Heart left ventricle (tissue), 16 donors: ENCODE measurements around the gene GANAB. TPM values are rescaled to one million over a fixed set of nuclear protein-coding genes. Genes with fewer than 3 reads are reported as not detected.
"Not testable (repeated sequence)": the region's sequence is repeated elsewhere in the genome, so short reads cannot be mapped to it uniquely, and the experiment has no call there.

ENCODE experiments used
- ATAC-seq, 4 donors: fragments of 200-7000 bp; cut with Tn5 transposase; one replicate each; pipeline ENCODE4 v1.9.1; 2020 to 2022; ENCODE audit warnings: moderate library complexity in 4 of 4, mild to moderate bottlenecking in 3 of 4, moderate number of reproducible peaks in 1 of 4
- DNase-seq, 5 donors: peaks; one replicate each; pipeline ENCODE4 v3.0.0-alpha.2; 2020
- H3K27ac ChIP-seq, 12 donors: fragments of 200-600 bp; sonication (generic) in 4 of 12; one replicate each; pipeline versions ENCODE4 v1.5.0 to v1.8.0; 2016 to 2022; ENCODE audit warnings: mild to moderate bottlenecking in 2 of 12
- H3K27me3 ChIP-seq, 9 donors: fragments of 200-600 bp; sonication (generic) in 2 of 9; one replicate each; pipeline versions ENCODE4 v1.5.1 to v1.8.0; 2016 to 2022; ENCODE audit warnings: mild to moderate bottlenecking in 3 of 9
- H3K36me3 ChIP-seq, 9 donors: fragments of 200-600 bp; sonication (generic) in 2 of 9; one replicate each; pipeline versions ENCODE4 v1.5.0 to v1.8.0; 2018 to 2022; ENCODE audit warnings: mild to moderate bottlenecking in 2 of 9
- H3K4me1 ChIP-seq, 12 donors: fragments of 200-600 bp; sonication (generic) in 4 of 12; one replicate each; pipeline versions ENCODE4 v1.5.0 to v1.8.0; 2016 to 2022; ENCODE audit warnings: mild to moderate bottlenecking in 3 of 12
- H3K4me3 ChIP-seq, 12 donors: fragments of 200-600 bp; sonication (generic) in 4 of 12; one replicate each; pipeline versions ENCODE4 v1.5.0 to v1.8.0; 2017 to 2022; ENCODE audit warnings: mild to moderate bottlenecking in 9 of 12, moderate library complexity in 4 of 12
- H3K9me3 ChIP-seq, 12 donors: fragments of 200-600 bp; sonication (generic) in 4 of 12; one replicate each; pipeline versions ENCODE4 v1.5.0 to v1.8.0; 2016 to 2022; ENCODE audit warnings: mild to moderate bottlenecking in 1 of 12
- POLR2A ChIP-seq, 2 donors: fragments of 450-650 bp; IDR thresholded peaks; one replicate each; pipeline ENCODE4 v1.6.1; 2017; ENCODE audit warnings: antibody characterized with exemption in 2 of 2, mild to moderate bottlenecking in 2 of 2, moderate library complexity in 2 of 2
- WGBS, 4 donors: extraction: QIAGEN DNeasy Blood & Tissue Kit in 2 of 4; methylation state at CpG; one replicate each; pipeline versions ENCODE4 v1.1.5 to v1.1.7; 2013 to 2018; 5-methylcytosine and 5-hydroxymethylcytosine counted together
- intact Hi-C, 10 donors: fragments of 100-400 bp; cut with DNase I; formaldehyde crosslinking; loops; one replicate each; pipeline versions ENCODE4 v1.11.1 to v1.14.2; 2022
- polyA plus RNA-seq, 2 donors: library from polyadenylated mRNA; stranded (reverse); fragments of 200-250 nt; gene quantifications; one replicate each; pipeline ENCODE4 v1.2.3, GENCODE V29; 2013
- total RNA-seq, 9 donors: library from RNA; depleted of rRNA in 2 of 9; stranded (reverse); fragments of >200 nt in 2 of 9; fragmentation: NEBNext Ultra II Directional in 3 of 9; extraction: Animal tissue kit (Norgen Biotek cat#: 25700) in 3 of 9; gene quantifications; one replicate each; pipeline versions ENCODE4 v1.1.0 to v1.2.4, GENCODE V29; 2016 to 2023
- TF ChIP-seq, protein P1 (sequence below), 12 donors: fragments of 200-600 bp; sonication (generic) in 4 of 12; IDR thresholded peaks; one replicate each; pipeline versions ENCODE4 v1.5.0 to v1.8.0; 2018 to 2022; ENCODE audit warnings: antibody characterized with exemption in 12 of 12, mild to moderate bottlenecking in 5 of 12
- donor health status: ischemic (EF 13 %, LVEDD 7.1; RV severe dilation, severe dysfunction).
- donor health status: healthy with polysubstance abuse.
- donor health status: DM: no; HTN: yes; CAD: no.
- donor health status: DM: no; HTN: no; CAD: no.
- donor health status: ischemic (EF 25% LVEDD 6.9; RV normal size, moderate dysfunction).
- donor health status: ischemic (EF 25% LVEDD 5.7; RV mildly dilated, moderate dysfunction).
- donor health status: healthy.
- donor health status: DM: yes; HTN: yes; CAD: no.
- donor health status: ischemic (EF 35%, LVEDD 5.7; RV mildly dilated, moderate dysfunction).
- donor health status: nonischemic (EF 11% LVEDD 7.7; RV severe dilation, severe dysfunction).
- donor health status: DM: yes; HTN: yes; CAD: no.
- donor health status: PGD.
- donor health status: ischemic (EF 29% LVEDD 5.4; RV normal size, mild dysfunction).
- donor health status: nonischemic (EF 23%, LVEDD 6.1; RV moderate dilation, normal function).

The GANAB gene
- total and polyA plus RNA-seq, 11 donors: 49.3 to 182 (median 99.1) TPM

GRCh38 chr11:62621027-62621566 lies 25.3 kb downstream of the GANAB start:
- DNase-seq: peak in 1 of 5 donors; percentile 31
- Histone ChIP-seq H3K9me3 (no peaks in the 10 kb centered on the region), H3K36me3 (peaks cover 0 to 43% (median 30%) of the 10 kb centered on the region in 9 donors), H3K27me3 (no peaks in the 10 kb centered on the region), H3K27ac (peak overlapping the region; percentile 69 to 96 (median 88)), H3K4me1 (peaks cover 0 to 28% (median 14%) of the 10 kb centered on the region in 12 donors), H3K4me3 (peak overlapping the region; percentile 43 to 94 (median 80))
- no peak for ATAC-seq
- TF ChIP-seq, protein P1, sequence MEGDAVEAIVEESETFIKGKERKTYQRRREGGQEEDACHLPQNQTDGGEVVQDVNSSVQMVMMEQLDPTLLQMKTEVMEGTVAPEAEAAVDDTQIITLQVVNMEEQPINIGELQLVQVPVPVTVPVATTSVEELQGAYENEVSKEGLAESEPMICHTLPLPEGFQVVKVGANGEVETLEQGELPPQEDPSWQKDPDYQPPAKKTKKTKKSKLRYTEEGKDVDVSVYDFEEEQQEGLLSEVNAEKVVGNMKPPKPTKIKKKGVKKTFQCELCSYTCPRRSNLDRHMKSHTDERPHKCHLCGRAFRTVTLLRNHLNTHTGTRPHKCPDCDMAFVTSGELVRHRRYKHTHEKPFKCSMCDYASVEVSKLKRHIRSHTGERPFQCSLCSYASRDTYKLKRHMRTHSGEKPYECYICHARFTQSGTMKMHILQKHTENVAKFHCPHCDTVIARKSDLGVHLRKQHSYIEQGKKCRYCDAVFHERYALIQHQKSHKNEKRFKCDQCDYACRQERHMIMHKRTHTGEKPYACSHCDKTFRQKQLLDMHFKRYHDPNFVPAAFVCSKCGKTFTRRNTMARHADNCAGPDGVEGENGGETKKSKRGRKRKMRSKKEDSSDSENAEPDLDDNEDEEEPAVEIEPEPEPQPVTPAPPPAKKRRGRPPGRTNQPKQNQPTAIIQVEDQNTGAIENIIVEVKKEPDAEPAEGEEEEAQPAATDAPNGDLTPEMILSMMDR (IDR thresholded peaks at IDR 0.05): no peak
- TF ChIP-seq POLR2A (IDR thresholded peaks at IDR 0.05): no peak
- intact Hi-C loops: no loop called here
- WGBS, 4 donors: 35 to 37% (median 35%) methylated on average over 8 of the region's 8 CpGs

DNA sequence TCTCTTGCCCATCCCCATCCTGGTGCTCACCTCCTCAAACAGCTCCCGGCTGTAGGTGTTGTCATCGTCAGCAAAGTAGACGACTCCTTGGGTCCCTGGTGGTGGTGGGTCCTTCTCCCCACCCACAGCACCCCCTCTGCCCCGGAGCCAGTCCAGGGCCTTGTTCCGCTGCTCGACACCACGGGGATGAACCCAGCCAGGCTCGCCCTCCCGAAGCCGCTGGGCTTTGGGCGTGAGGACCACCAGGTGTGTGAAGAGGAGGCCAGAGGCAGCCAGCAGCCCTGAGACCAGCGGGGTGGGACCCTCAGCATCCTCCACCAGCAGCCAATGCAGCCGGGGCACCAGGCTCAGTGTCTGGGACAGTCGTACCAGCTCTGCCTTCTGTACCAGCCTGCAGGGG lies 29.5 kb downstream of the GANAB start:
- Histone ChIP-seq H3K36me3 (peaks cover 0 to 34% (median 21%) of the 10 kb centered on the region in 9 donors), H3K4me1 (peaks cover 0 to 29% (median 17%) of the 10 kb centered on the region in 12 donors)
- ATAC-seq, H3K27me3 ChIP-seq, H3K9me3 ChIP-seq, intact Hi-C loops, H3K4me3 ChIP-seq, H3K27ac ChIP-seq: not testable (repeated sequence)
- WGBS, 4 donors: 88 to 97% (median 94%) methylated on average over 7 to 14 of the region's 14 CpGs
- peak in 1 of 5 donors; percentile 34 for DNase-seq

- Histone ChIP-seq H3K4me1 (peaks cover 4 to 33% (median 20%) of the 10 kb centered on the region in 12 donors), H3K36me3 (peaks cover 0 to 39% (median 23%) of the 10 kb centered on the region in 9 donors), H3K9me3 (no peaks in the 10 kb centered on the region), H3K27me3 (no peaks in the 10 kb centered on the region), H3K4me3 (no peak overlapping the region), H3K27ac (no peak overlapping the region)
- intact Hi-C loops: no loop called here
- DNase-seq (peak in 1 of 5 donors; percentile 37), ATAC-seq (no peak)
- TF ChIP-seq, protein P1 (IDR thresholded peaks at IDR 0.05): no peak
- no peak for TF ChIP-seq POLR2A (IDR thresholded peaks at IDR 0.05)
- 81 to 94% (median 90%) methylated on average over 4 to 7 of the region's 7 CpGs for WGBS, 4 donors
These were observed 30.9 kb downstream of the GANAB start for GRCh38 chr11:62615521-62615920.

DNA sequence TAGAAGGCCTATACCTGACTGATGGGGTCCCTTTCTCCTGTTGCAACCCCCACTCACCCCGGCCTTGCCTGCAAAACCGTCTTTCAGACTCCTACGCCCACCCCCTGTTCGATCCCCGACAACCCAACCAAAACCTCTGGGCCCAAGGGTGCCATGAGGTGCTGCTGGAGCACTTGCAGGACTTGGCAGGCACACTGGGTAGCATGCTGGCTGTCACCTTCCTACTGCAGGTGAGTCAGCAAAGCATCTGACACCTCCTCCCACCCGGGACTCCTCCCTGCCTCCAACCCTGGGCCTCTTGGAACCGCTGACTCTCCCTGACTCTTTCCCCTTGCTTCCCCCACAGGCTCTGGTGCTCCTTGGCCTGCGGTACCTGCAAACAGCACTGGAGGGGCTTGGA lies 32.1 kb downstream of the GANAB start:
- H3K4me3 ChIP-seq: no peak overlapping the region
- TF ChIP-seq POLR2A (IDR thresholded peaks at IDR 0.05): no peak
- TF ChIP-seq, protein P1 (IDR thresholded peaks at IDR 0.05): no peak
- no peaks in the 10 kb centered on the region for H3K9me3 ChIP-seq
- H3K27me3 ChIP-seq: no peaks in the 10 kb centered on the region
- H3K27ac ChIP-seq: peak overlapping the region in 2 of 12 donors; percentile 91 to 98
- DNase-seq (peak in 1 of 5 donors; percentile 48), ATAC-seq (no peak)
- H3K36me3 ChIP-seq: peaks cover 0 to 50% (median 27%) of the 10 kb centered on the region in 9 donors
- intact Hi-C loops: loop anchor here in 3 of 10 donors (5.0 kb wide), 1 partner anchor 33 kb away; the partner anchor contains the start of gene GANAB (in 3 of the 3)
- H3K4me1 ChIP-seq: peaks cover 4 to 37% (median 18%) of the 10 kb centered on the region in 12 donors
- 77 to 83% (median 79%) methylated on average over 8 of the region's 8 CpGs for whole genome bisulfite sequencing, 4 donors
